GM18517 (cell line): ENCODE results near the gene POU2F1.

ENCODE experiments used
- ATAC-seq: cut with Tn5 transposase; IDR thresholded peaks from one replicate; pipeline ENCODE4 v1.9.1; 2021; ENCODE audit warnings: mild to moderate bottlenecking, moderate library complexity; ENCODE audit not compliant: unreplicated experiment

POU2F1 gene

DNA sequence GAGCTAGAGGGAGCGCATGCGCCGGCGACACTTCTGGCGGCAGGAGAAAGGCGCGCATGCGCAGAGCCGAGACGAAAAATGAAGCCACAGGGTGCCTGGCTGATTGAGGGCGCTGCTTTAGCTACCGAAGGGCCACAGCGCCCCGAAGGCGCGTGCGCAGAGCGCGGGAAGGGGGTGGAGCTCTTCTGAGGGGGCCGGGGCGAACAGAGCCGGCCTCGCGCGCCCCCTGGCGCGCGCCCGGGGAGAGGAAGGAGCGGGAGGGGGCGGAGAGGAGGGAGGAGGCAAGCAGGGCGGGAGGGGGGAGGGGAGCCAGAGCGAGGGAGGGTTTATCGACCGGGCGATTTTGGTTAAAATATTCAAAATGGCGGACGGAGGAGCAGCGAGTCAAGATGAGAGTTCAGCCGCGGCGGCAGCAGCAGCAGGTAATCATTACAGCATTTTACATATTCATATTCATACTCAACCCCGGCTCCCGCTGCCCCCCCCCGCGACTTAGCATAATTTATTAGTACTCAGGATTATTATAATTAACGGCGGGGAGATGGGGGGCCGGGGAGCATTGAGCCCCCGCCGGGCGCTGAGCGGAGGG is at the start of gene POU2F1:
POU2F1 (plus strand) TSS at position 350 of the 589 bp plus-strand sequence; CDS start at position 362, 12 bp downstream.
- ATAC-seq, result peak; percentile 46

DNA sequence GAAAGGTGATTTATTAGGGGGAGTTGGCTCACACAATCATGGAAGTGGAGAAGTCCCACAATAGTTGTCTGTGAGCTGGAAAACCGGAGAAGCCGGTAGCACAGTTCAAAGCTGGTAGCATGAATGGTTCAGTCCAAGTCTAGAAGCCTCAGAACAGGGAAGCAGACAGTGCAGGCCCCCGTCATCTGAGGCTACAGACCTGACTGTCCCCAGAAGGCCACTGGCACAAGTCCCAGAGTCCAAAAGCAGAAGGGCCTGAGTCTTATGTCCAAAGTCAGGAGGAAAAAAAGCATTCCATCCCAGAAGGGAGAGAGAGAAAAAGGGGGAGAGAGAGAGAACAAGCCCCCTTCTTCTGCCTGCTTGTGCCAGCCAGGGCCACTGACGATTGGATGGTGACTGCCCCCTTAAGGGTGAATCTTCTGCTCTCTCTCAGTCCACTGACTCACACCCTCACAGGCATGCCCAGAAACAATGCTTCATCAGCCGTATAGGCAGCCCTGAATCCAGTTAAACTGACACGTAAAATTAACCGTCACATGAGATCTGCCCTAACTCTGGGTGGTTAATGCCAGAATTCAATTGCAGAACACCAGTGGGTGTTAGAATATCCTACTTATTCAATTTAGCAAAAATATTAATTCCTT is 49.3 kb upstream of the POU2F1 start:
- ATAC-seq, result no peak

DNA sequence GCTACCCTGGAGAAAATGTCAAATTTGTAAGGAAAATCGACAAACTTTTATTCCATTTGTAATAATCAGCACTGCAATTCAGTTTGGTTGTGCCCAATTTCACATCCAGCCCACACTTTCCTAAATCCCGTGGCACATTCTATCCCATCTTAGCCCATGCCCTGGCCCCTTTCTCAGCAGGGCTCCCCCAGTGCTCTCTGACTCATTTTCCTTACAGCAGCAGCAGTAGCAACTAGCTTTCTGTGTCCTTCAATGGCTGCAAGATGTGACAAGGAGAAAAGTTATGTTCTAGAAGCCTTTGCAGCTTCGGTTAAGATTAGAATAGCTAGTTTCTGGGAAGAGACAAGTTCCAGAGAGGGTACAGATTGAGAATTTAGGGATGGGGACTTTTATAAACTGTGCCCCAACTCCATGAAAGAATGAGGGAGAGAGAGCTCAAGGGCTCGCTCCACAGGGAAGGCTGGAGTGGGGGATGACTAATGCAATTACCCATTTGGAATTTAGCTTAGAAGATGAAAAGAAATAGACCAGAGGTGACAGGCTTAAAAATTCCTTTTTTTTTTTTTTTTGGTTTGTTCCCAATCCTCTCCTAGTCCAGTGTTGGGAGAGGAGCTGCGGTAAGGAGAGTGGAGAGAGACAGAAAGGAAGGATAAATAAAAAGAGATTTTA is 47.0 kb upstream of the POU2F1 start:
- ATAC-seq, result no peak

DNA sequence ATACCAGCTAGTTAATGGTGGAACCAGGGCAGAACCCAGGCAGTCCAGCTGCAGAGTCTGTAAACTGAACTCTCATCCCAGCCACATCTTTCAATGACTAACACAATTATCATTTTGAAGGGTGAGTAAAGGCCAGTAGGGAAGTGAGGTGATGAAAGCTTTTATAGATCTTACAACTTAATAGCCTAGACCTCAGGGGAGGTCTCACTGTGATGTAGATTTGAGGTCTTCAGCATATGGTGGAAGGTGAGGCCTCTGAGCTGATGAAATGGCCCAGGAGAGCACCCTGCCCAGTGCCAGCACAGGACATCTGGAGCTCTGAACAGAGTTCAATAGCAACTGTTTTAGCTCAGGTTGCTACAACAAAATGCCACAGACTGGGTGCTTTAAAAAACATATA is 44.8 kb upstream of the POU2F1 start:
- ATAC-seq, result no peak

DNA sequence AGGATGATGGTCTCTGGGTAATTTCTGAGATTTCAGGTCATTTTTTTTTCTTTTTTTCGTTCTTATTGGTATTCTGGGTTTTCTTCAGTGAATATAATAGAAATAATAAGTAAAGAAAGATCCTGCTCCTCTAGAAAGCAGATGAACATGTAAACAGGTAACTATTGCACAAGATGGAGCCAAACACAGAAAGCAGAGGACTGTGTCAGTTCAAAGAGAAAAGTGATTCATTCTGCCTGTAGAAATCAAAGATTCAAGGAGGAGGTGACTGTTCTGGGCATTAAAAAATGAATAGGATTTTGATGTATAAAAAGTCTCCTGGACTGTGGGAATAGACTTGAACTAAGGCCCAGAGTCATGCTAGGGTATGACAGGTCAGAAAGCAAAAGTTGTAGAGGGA is 41.9 kb upstream of the POU2F1 start:
- ATAC-seq, result no peak

DNA sequence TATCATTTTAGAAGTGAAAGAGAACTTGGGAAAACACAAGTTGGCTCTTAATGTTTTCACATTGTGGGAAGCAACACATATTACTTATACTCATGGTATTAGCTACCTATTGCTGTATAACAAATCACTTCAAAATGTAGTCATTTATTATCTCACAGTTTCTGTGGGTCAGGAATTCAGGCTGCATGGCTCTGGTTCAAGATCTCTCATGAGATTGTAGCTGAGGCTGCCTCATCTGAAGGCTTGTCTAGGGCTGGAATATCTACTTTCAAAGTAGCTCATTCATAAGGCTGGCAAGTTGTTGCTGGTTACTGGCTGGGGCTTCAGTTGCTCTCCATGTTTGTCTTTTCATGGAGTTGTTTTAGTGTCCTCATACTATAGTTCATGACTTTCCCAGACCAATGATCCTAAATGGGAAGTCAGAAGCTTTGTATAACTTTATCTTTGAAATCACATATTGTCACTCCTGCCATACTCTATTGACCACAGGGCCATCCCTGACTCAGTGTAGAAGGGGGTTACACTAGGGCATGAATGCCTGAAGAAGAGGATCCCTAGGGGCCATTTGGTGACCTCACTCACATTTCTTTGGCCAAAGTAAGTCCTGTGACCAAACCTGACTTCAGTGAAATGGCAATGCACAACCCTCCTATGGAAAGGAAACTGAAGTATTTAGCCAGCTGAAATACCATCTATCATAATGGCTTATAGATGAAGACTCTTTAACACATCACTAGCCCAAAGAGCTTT is 37.9 kb upstream of the POU2F1 start:
- no peak for ATAC-seq

DNA sequence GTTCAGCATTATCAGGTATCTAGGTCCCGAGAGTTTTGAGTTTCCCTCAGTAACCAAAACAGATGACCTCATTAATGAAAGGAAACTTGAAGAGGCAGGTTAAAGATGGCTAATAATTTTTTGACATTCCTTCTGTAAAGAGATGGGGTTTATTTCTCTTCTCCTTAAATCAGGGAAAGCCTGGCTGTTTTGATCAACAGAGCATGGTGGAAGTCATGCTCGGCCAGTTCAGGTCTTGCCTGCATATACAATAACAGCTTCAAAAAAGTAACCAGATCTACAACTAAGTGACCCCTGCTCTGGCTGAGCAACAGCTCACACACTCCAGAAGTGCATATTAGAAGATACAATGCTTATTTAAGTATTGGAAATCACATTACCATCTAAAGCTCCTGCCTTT is 36.6 kb upstream of the POU2F1 start:
- no peak for ATAC-seq

DNA sequence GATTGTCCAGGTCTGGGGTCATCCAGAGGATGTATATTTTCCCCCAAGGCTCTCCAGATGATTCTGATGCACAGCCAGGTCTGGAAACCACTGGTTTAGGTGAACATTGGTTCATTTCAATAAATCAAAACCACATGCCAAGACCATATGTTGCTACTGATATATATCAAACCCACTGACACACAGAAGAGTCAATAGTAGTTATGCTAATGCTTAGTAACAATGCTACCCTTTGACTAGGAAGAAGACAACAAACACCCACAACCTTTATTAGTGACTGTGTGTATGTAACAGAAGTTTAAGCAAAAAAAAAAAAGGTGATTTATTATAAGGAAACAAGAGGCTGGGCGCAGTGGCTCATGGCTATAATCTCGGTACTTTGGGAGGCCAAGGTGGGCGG is 35.6 kb upstream of the POU2F1 start:
- no peak for ATAC-seq

DNA sequence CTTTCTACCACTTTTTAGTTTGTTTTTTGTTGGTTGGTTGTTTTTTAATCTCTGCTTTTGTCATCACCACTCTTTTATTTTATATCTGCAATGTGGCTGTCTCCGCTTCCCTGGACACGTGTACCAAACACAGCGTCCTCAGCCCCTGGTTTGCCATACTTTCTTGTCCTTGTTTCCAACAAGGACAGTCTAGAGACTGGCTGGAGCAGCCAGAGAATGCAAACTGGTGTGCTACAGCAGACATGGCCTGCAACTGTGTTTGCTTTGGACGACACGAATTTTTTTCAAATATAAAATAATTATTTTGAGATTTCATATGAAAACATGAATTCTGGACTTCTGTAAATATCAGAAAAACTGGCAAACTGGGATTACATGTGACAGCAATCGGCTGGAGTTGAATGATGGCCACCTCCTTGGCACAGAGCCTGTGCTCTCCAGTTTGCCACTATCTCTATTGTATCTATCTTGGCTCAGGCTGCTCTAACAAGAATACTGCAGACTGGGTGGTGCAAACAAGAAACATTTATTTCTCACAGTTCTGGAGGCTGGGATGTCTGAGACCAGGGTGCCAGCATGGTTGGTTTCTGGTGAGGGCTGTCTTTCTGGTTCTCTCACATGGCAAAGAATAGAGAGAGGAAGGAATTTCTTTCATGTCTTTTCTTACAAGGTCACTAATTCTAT is 34.6 kb upstream of the POU2F1 start:
- no peak for ATAC-seq

DNA sequence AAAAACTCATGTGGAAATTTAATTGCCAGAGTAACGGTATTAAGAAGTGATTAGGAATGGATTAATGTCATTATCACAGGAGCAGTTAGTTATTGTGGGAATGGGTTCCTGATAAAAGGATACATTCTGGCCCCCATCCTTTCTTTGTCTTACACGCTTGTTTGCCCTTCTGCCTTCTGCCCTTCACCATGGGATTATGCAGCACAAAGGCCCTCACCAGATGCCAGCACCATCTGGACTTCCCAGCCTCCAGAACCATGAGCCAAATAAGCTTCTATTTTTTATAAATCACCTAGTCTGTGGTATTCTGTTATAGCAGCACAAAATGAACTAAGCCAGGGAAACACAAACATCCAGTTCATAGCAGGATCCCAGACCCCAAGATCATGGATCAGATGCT is 33.9 kb upstream of the POU2F1 start:
- ATAC-seq, result no peak

DNA sequence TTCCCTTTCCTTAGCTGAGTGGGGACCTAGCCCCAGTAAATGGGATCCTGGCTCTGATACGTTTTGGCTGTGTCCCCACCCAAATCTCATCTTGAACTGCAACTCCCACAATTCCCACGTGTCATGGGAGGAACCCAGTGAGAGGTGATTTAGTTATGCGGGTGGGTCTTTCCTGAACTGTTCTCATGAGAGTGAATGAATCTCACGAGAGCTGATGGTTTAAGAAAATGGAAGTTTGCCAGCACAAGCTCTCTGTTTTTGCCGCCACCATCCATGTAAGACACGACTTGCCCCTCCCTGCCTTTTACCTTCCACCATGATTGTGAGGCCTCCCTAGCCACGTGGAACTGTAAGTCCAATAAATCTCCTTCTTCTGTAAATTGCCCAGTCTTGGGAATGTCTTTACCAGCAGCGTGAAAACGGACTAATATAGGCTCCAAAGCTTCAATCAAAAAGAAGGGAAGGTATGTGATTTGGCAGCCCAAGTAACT is 29.9 kb upstream of the POU2F1 start:
- no peak for ATAC-seq

DNA sequence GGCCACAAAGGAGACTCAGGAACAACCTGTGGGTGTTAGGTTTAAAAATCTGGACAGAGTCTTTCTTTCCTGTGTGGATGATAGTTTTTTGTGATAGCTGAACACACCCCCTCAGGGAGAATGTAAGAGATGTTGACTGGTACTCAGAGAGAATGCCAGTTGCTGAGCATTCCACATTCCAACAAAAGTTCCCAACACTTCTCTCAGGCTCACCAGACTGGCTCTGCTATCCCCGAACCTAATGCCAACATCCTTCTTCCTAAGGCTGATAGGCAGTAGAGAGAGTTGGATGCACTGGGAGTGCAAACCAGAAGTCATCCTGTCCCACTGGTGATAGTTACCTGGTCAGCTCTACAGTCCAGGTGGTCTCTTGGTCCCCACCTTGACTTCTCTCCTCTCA is 28.7 kb upstream of the POU2F1 start:
- no peak for ATAC-seq

DNA sequence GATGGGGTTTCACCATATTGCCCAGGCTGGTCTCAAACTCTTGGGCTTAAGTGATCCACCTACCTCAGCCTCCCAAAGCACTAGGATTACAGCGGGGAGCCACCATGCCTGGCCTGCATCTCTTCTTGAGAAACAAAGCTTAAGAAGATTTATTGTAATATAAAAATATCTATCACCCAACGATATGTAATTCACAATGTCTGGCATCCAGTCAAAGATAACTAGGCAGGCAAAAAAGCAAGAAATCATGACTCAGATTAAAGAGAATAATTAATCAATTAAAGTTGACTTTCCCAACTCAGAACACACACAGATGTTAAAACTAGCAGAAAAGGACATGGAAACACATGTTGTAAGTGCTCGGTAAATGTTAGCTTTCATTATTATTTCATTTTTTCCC is 26.5 kb upstream of the POU2F1 start:
- ATAC-seq, result no peak

DNA sequence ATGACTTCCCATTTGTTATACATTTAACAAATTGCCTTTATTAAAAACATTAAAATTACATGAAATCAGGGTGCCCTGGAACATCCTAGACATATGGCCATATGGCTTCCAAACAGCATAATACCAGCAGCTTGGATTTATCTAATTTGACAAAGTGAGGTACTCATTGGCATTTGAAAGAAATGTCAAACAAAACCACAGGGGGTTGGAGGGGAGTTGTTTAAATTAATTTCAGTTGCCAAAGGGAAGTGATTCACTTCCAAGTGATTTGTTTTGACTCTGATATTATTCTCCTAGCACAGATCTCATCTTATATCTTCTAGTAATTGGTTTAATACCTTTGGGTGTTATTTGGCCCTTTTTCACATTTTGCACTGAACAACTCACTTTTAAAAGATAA is 24.5 kb upstream of the POU2F1 start:
- no peak for ATAC-seq

DNA sequence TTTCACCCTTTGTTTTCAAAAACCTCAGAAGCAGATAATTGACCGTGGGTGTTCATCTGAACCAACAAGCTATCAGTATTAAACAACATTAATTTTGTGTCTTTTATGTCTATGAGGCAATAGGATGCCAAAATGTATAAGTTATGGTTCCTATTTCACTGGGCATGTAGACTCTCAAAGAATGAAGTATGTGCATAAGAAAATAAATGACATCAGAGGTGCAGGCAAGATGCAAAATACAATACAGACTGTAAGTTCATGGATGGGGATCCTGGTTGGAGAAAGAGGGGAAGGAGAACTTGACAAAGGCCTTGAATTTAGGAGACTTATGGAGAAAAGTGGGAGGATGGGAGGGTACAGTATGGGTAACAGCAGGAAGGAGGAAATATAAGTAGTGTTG is 23.4 kb upstream of the POU2F1 start:
- ATAC-seq, result no peak

DNA sequence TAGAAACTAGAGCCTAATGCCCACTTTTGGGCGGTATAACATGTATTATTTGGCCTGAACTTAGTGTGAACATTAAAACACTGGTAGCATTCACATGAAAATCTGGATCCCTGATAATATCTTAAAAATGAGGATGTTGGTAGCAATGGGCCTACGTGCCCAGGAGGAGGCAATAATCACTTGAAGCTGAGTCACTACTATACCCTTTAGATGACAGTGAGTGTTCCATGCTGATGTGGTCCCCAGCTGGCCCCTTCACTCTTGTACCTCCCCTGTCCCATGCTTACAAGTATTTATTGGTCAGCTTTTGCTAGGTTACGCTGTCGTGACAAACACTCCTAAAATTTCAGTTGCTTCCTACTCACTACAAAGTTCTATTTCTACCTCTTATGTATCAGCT is 23.0 kb upstream of the POU2F1 start:
- no peak for ATAC-seq

DNA sequence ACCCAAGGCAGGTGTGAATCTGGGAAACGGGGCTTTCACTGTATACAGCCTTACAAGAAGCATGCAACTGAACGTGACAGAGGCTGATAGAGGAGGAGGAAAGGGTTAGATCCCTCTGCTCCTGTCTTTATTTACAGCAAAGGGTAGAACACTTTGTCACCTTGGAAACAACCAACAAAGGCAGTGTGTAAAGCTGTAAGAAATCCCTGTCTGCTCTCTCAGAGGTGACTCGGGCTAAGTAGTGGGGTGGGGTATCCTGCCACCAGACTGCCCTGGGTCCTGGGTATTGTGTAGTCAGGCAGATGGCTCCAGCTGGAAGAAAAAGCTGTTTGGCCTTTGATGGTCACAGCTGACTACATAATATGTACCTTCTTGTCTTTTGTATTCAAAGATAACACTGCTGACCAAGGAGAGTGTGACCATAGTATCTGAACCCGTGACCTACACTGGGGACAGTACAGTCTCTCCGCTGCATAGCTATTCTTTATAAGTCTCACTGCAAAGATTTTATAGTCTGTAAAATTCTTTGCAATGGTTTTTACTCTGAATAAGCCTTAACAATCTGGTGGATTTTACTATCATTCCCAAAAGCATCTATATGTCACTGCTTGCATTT is 22.1 kb upstream of the POU2F1 start:
- ATAC-seq, result no peak

DNA sequence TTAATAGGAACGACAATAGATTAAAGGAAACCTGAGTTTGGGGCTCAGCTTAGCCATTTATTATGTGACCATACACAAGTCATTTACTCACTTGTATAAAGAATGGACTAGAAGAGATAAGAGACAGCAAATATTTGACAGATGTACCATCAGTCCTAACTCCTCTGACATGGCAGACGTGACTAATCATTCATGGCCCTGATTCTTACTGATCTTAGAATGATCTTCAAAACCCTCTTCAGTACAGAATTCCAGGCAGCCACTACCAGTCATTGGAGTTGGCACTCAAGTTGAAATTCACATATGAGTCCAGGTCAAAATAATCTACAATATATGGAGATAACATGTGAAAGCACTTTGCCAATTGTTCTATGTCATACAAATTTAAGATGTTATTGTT is 21.0 kb upstream of the POU2F1 start:
- ATAC-seq, result no peak

DNA sequence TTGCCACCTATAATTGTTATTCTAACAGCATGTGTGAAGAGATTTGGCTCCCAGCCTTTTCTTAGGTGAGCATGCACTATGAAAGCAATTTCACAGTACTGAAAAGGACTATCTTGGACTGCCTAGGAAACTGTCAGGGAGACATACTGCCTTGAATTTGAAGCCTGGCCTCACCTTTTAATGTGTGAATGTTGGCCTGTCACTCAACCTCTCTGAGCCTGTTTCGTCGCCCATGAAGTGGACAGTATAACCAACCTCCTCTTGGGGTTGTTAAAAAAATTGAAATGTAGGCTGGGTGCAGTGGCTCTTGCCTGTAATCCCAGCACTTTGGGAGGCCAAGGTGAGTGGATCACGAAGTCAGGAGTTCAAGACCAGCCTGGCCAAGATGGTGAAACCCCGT is 20.4 kb upstream of the POU2F1 start:
- ATAC-seq, result no peak

DNA sequence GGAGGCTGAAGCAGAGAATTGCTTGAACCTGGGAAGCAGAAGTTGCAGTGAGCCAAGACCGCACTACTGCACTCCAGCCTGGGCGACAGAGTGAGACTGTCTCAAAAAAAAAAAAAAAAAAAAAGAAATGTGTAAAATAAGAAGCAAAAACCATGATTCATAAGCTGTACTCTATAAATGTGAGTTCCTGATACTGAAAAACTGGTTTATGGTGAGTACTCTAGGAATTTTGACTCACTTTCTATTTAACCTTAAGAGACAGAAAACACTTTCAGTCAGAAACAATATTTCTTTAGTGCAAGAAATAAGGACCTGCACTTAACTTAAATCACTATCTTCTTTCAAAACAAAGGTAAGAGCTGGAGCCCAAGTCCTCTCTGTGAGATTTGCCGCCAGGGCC is 19.9 kb upstream of the POU2F1 start:
- ATAC-seq, result no peak

DNA sequence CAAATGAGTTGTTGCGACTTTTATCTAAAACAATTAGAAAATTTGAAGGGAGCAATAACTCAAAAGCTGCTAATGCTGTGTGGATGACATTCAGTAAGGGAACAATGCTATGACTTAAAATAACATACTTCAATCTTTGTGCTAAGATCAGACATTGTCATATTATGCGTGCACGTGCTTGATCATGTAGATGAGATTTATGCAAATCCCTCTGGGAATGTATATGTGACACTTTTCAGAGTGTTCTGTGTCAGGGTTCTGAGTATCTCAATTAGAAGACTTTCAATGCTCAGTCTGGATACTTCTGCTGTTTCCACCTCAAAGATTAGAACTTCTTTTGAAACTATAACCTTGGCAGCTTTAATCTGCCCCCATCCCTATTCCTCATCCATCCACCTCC is 18.6 kb upstream of the POU2F1 start:
- ATAC-seq, result no peak
